GM12878 (cell line): ENCODE measurements around the gene DBNL. TPM values are rescaled to one million over a fixed set of nuclear protein-coding genes. Genes with fewer than 3 reads are reported as not detected.

ENCODE experiments used
- ATAC-seq: fragments of 200-7000 bp; cut with Tn5 transposase; 3 replicates; pipeline ENCODE4 v1.9.1; 2020; ENCODE audit warnings: mild to moderate bottlenecking, moderate library complexity
- BruUV-seq: library from RNA; stranded (reverse); fragments of 400-500 nt; replicated peaks from 2 replicates; lab custom pipeline; 2021; lab: Mats Ljungman, UMichigan
- CTCF ChIA-PET: fragments of 300-600 bp; sonication (Branson Sonifier 250); formaldehyde crosslinking; extraction: SDS; loops from one replicate; lab custom pipeline; 2021; ENCODE audit warnings: inconsistent platforms; lab: Yijun Ruan, JAX
- POLR2A ChIA-PET: fragments of 350-600 bp; formaldehyde crosslinking; extraction: SDS; loops from one replicate; lab custom pipeline; 2021; ENCODE audit warnings: inconsistent platforms; lab: Charles Lee
- RAD21 ChIA-PET: fragments of 300-600 bp; sonication (Branson Sonifier 250); formaldehyde crosslinking; loops from one replicate; lab custom pipeline; 2023; ENCODE audit warnings: antibody characterized with exemption; ENCODE audit not compliant: unreplicated experiment; lab: Charles Lee
- SMC1A ChIA-PET: fragments of 300-600 bp; sonication (Branson Sonifier 250); formaldehyde crosslinking; loops from one replicate; lab custom pipeline; 2023; ENCODE audit not compliant: unreplicated experiment, uncharacterized antibody; lab: Charles Lee
- DNase-seq: peaks from one replicate; pipeline ENCODE4 v3.0.0-alpha.2; 2011; ENCODE audit warnings: low read depth, low spot score
- FAIRE-seq: peaks from 3 replicates; lab custom pipeline; 2011; peaks lifted over from hg19 to GRCh38; lab: Jason Lieb, UNC
- H2AFZ ChIP-seq: 2 replicates; pipeline ENCODE4 v1.6.0; 2011; ENCODE audit warnings: low read depth, low read length, control low read depth; ENCODE audit not compliant: control insufficient read depth
- H3K27ac ChIP-seq: 2 replicates; pipeline ENCODE4 v1.5.1; 2011; ENCODE audit warnings: control low read depth; ENCODE audit not compliant: control insufficient read depth, insufficient read depth
- H3K27me3 ChIP-seq, 2 experiments: replicated peaks in 1 of 2; 2 replicates each; pipeline versions ENCODE4 v1.6.0 to v1.6.1; 2011; ENCODE audit warnings: low read length in 1 of 2; ENCODE audit not compliant: control insufficient read depth in 2 of 2, insufficient read depth in 2 of 2
- H3K36me3 ChIP-seq, 2 experiments: 2 replicates each; pipeline ENCODE4 v1.5.1; 2011; ENCODE audit warnings: low read length in 1 of 2; ENCODE audit not compliant: control insufficient read depth in 2 of 2, insufficient read depth in 2 of 2
- H3K4me1 ChIP-seq: 2 replicates; pipeline ENCODE4 v1.6.1; 2011; ENCODE audit warnings: mild to moderate bottlenecking, low read length, moderate library complexity, mixed read lengths; ENCODE audit not compliant: control insufficient read depth, insufficient read depth
- H3K4me2 ChIP-seq: 2 replicates; pipeline ENCODE4 v1.6.0; 2011; ENCODE audit warnings: control low read depth; ENCODE audit not compliant: control insufficient read depth, insufficient read depth
- H3K4me3 ChIP-seq: fragments of 200-600 bp; sonication (generic); 2 replicates; pipeline ENCODE4 v1.5.1; 2016
- H3K79me2 ChIP-seq: 2 replicates; pipeline ENCODE4 v1.6.0; 2011; ENCODE audit warnings: low read length; ENCODE audit not compliant: control insufficient read depth, insufficient read depth
- H3K9ac ChIP-seq: 2 replicates; pipeline ENCODE4 v1.8.0; 2011; ENCODE audit warnings: low read length, control low read depth, mixed read lengths; ENCODE audit not compliant: control insufficient read depth, insufficient read depth
- H3K9me3 ChIP-seq: replicated peaks from 3 replicates; pipeline ENCODE4 v1.5.1; 2011; ENCODE audit warnings: mild to moderate bottlenecking, low read length; ENCODE audit not compliant: control insufficient read depth, insufficient read depth
- H4K20me1 ChIP-seq: 2 replicates; pipeline ENCODE4 v1.6.0; 2011; ENCODE audit not compliant: control insufficient read depth, insufficient read depth
- ATF3 ChIP-seq: IDR thresholded peaks from 2 replicates; pipeline ENCODE4 v1.6.1; 2011; ENCODE audit warnings: low read depth, mild to moderate bottlenecking, low read length, moderate library complexity, borderline replicate concordance; ENCODE audit errors: extremely low read depth
- E2F8 ChIP-seq: fragments of 450-650 bp; IDR thresholded peaks from 2 replicates; pipeline ENCODE4 v1.6.1; 2018; ENCODE audit warnings: mild to moderate bottlenecking, low read depth, moderate library complexity; ENCODE audit not compliant: partially characterized antibody
- GATAD2B ChIP-seq: fragments of 450-650 bp; conservative IDR thresholded peaks from 2 replicates; pipeline ENCODE4 v1.6.1; 2017; ENCODE audit warnings: low read depth, mild to moderate bottlenecking, moderate library complexity
- IRF4 ChIP-seq: IDR thresholded peaks from 2 replicates; pipeline ENCODE4 v1.6.1; 2011; ENCODE audit warnings: low read depth, low read length
- NFYB ChIP-seq: IDR thresholded peaks from 2 replicates; pipeline ENCODE4 v1.6.1; 2011; ENCODE audit warnings: low read depth, mild to moderate bottlenecking, low read length, improper control_type of control experiment, moderate library complexity; ENCODE audit not compliant: insufficient read depth
- NR2C1 ChIP-seq: fragments of 450-650 bp; IDR thresholded peaks from 2 replicates; pipeline ENCODE4 v1.6.1; 2017; ENCODE audit warnings: antibody characterized with exemption, mild to moderate bottlenecking, moderate library complexity
- NRF1 ChIP-seq: conservative IDR thresholded peaks from 2 replicates; pipeline ENCODE4 v1.6.1; 2011; ENCODE audit warnings: mild to moderate bottlenecking, low read depth, low read length, improper control_type of control experiment
- RELA ChIP-seq: fragments of 450-650 bp; IDR thresholded peaks from 2 replicates; pipeline ENCODE4 v1.8.0; 2014; ENCODE audit warnings: borderline replicate concordance; ENCODE audit not compliant: partially characterized antibody
- TCF7 ChIP-seq: IDR thresholded peaks from 2 replicates; pipeline ENCODE4 v1.6.1; 2014; ENCODE audit warnings: antibody characterized with exemption, borderline replicate concordance
- WGBS: methylation state at CpG from one replicate; pipeline ENCODE4 v1.1.6; 2016; ENCODE audit warnings: low lambda C conversion rate; ENCODE audit not compliant: insufficient replicate concordance, insufficient coverage; ENCODE audit errors: missing lambda C conversion rate; 5-methylcytosine and 5-hydroxymethylcytosine counted together
- in situ Hi-C: fragments of 300-500 bp; cut with MboI; formaldehyde crosslinking; loops from 9 replicates; pipeline ENCODE4 v1.14.3; 2018; ENCODE audit warnings: mixed read lengths
- intact Hi-C: fragments of 100-400 bp; cut with micrococcal nuclease; formaldehyde crosslinking; loops from one replicate; pipeline ENCODE4 v1.14.2; 2022; ENCODE audit not compliant: unreplicated experiment
- polyA plus RNA-seq, 11 experiments: library from polyadenylated mRNA; depleted of rRNA in 4 of 11; unstranded in 6 of 11; stranded (reverse) in 5 of 11; fragments of >200 nt; fragmentation: Nextera tagmentation in 4 of 11; fragmentation: Illumina TruSeq in 1 of 11; extraction: Ambion mirVana in 4 of 11; extraction: Trizol in 1 of 11; gene quantifications; 1 replicate in 1 of 11; 2 replicates in 10 of 11; pipeline versions ENCODE4 v1.2.1 to v1.2.3, GENCODE V29; 2011 to 2016; ENCODE audit warnings: inconsistent platforms in 2 of 11, missing spikeins in 2 of 11, low read depth in 1 of 11
- total RNA-seq, 4 experiments: library from RNA; depleted of rRNA in 3 of 4; stranded (reverse); fragments of >200 nt in 3 of 4; fragmentation: Illumina TruSeq in 1 of 4; extraction: Trizol in 1 of 4; gene quantifications; 2 replicates each; pipeline versions ENCODE4 v1.2.1 to v1.2.3, GENCODE V29; 2013 to 2021

Gene DBNL
- total and polyA plus RNA-seq, 10 of the 15 experiments (the other 5 are each of a cell fraction or from before 2014, with no cell fraction given): 4.1 to 179 (median 84.3) TPM

DNA sequence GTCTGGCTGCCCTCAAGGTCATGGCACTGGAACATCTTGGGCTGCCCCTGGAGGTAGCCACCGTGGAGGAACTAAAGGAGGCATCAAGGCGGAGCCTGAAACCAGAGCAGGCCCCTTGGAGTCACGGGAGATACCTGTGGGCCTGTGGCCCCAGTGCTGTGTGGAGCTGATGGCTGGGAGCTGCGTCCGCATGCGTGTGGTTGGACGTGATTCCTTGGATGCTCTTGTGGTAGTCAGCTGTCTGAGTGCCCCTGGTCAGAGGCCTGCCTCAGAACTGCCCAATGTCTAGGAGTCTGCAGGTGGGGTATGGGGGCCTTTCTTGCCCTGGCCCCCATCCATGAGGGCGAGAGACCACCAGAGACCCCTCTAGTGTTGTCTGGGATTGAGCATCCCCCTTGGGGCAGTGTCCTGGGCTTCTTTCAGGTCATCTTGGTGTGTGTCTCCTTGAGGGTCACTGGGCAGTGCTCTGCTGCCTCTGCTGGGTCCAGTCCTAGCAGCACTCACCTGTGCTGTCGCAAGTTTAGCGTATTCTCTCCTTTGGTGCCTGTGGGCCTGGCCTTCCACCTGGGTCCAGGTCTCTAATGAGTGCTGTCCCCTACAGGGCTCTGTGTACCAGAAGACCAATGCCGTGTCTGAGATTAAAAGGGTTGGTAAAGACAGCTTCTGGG lies 12.8 kb downstream of the DBNL start:
- SMC1A ChIA-PET: interaction anchor here (1.8 kb wide), 1 partner anchor 13 kb away, joined by 6 read pairs; the partner anchor contains the start of gene DBNL
- Histone ChIP-seq H3K4me2 (no peak overlapping the region), H3K4me3 (no peak overlapping the region), H3K9me3 (no peaks in the 10 kb centered on the region; the same call in 2 of the 3 replicates), H3K4me1 (peaks cover 24% of the 10 kb centered on the region), H3K79me2 (no peaks in the 10 kb centered on the region), H3K27me3 (no peaks in the 10 kb centered on the region), H3K27ac (no peak overlapping the region), H4K20me1 (peaks cover 3% of the 10 kb centered on the region; the same call in 1 of the 2 replicates), H2AFZ (no peak overlapping the region), H3K9ac (no peak overlapping the region), H3K36me3 (peaks cover 45 to 63% of the 10 kb centered on the region in 2 experiments)
- no peak for TF ChIP-seq IRF4
- no peak for TF ChIP-seq GATAD2B
- TF ChIP-seq TCF7: no peak
- TF ChIP-seq NR2C1: no peak
- no peak for TF ChIP-seq E2F8
- TF ChIP-seq NRF1: no peak
- TF ChIP-seq ATF3: no peak
- TF ChIP-seq RELA: no peak
- no peak for TF ChIP-seq NFYB
- in situ Hi-C loops: no loop called here
- DNase-seq: no peak
- no TSS peak for BruUV-seq
- 90% methylated on average over 11 of the region's 11 CpGs for WGBS
- RAD21 ChIA-PET: no interaction called here
- no peak for FAIRE-seq
- POLR2A ChIA-PET: no interaction called here
- intact Hi-C loops: no loop called here
- no peak for ATAC-seq
- CTCF ChIA-PET: no interaction called here
